OCI-LY3 (cell line): ENCODE data around the gene BIRC6.

Source experiments
- CTCF ChIP-seq: fragments of 200-600, 300-600 bp; sonication (generic); IDR thresholded peaks from 2 replicates; pipeline ENCODE4 v1.5.1; 2014; ENCODE audit warnings: antibody characterized with exemption, low read length, low read depth
- EZH2phosphoT487 ChIP-seq: fragments of 200-600 bp; shearing (Covaris generic); IDR thresholded peaks from 2 replicates; pipeline ENCODE4 v1.6.1; 2018; ENCODE audit warnings: antibody characterized with exemption, mixed run types, low read depth

DNA sequence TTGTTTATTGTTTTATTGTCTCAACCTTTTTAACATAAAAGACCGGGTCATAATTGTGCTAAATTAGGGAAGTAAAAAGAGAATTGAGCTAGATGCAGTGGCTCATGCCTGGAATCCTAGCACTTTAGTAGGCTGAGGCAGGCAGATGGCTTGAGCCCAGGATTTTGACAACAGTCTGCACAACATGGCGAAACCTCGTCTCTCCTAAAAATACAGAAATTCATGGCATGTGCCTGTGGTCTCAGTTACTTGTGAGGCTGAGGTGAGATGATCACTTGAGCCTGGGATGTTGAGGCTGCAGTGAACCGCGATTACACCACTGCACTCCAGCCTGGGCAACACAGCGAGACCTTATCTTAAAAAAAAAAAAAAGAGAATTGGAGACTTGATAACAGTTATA lies 166.9 kb downstream of the BIRC6 start:
- TF ChIP-seq CTCF, result no peak
- TF ChIP-seq EZH2phosphoT487, result no peak
